ENCODE results near the gene EBF3.

Gene EBF3

GRCh38 chr10:129785536-129785981 lies 178.5 kb downstream of the EBF3 start:
- no peak for DNase-seq (ENCODE audit: extremely low read depth, low read depth)
- TF ChIP-seq CTCF (IDR thresholded peaks at IDR 0.05; ENCODE audit: low read depth, low read length, missing control alignments), result no peak

More at GRCh38 chr10:129785536-129785981, 178.5 kb downstream of the EBF3 start:
- H3K4me3 ChIP-seq (replicated peaks; ENCODE audit: low read depth, low read length), result no peak overlapping the region
